SK-N-SH (cell line): Measurements from ENCODE around the gene GDAP2. TPM values are rescaled to one million over a fixed set of nuclear protein-coding genes. Genes with fewer than 3 reads are reported as not detected.
A peak's percentile ranks its signal among the peaks of the same experiment; 100 is the strongest.

Experiments
- CTCF ChIA-PET: fragments of 300-600, 350-600 bp; formaldehyde crosslinking; extraction: SDS; loops from one replicate; lab custom pipeline; 2021; lab: Yijun Ruan, JAX
- POLR2A ChIA-PET: fragments of 350-600 bp; sonication (Branson Sonifier 250); formaldehyde crosslinking; extraction: SDS; loops from one replicate; lab custom pipeline; 2020; ENCODE audit warnings: antibody characterized with exemption, inconsistent platforms; lab: Yijun Ruan, JAX
- DNase-seq: peaks from one replicate; pipeline ENCODE4 v3.0.0; 2012
- H2AFZ ChIP-seq: fragments of 200-600 bp; sonication (generic); 2 replicates; pipeline ENCODE4 v1.8.1; 2016; ENCODE audit warnings: antibody characterized with exemption, mild to moderate bottlenecking, low read depth
- H3F3A ChIP-seq: fragments of 200-600 bp; sonication (generic); replicated peaks from 2 replicates; pipeline ENCODE3; 2016; ENCODE audit warnings: antibody characterized with exemption, mild to moderate bottlenecking; ENCODE audit not compliant: insufficient read depth
- H3K27ac ChIP-seq, 2 experiments: fragments of 200-500 bp in 1 of 2; fragments of 200-600 bp in 1 of 2; sonication (Bioruptor generic) in 1 of 2; sonication (generic), shearing (Covaris generic) in 1 of 2; 2 replicates each; pipeline versions ENCODE4 v1.5.1 to v1.6.1; 2014 to 2016; ENCODE audit warnings: low read depth in 2 of 2, inconsistent platforms in 1 of 2, low read length in 1 of 2, mild to moderate bottlenecking in 1 of 2, mixed read lengths in 1 of 2
- H3K27me3 ChIP-seq: fragments of 200-600 bp; sonication (generic), shearing (Covaris generic); 2 replicates; pipeline ENCODE4 v1.6.1; 2016; ENCODE audit warnings: mixed run types; ENCODE audit not compliant: insufficient read depth
- H3K36me3 ChIP-seq, 2 experiments: fragments of 200-500 bp in 1 of 2; fragments of 200-600 bp in 1 of 2; sonication (Bioruptor generic) in 1 of 2; sonication (generic) in 1 of 2; replicated peaks in 1 of 2; 2 replicates each; pipeline versions ENCODE3 to v1.5.1; 2014 to 2016; ENCODE audit warnings: low read length in 1 of 2, mild to moderate bottlenecking in 1 of 2; ENCODE audit not compliant: insufficient read depth in 2 of 2, control insufficient read depth in 1 of 2
- H3K4me1 ChIP-seq, 2 experiments: fragments of 200-500 bp in 1 of 2; fragments of 200-600 bp in 1 of 2; sonication (Bioruptor generic) in 1 of 2; sonication (generic), shearing (Covaris generic) in 1 of 2; 2 replicates each; pipeline versions ENCODE4 v1.5.1 to v1.6.1; 2014 to 2016; ENCODE audit warnings: low read depth in 1 of 2, low read length in 1 of 2, mixed run types in 1 of 2; ENCODE audit not compliant: insufficient read depth in 2 of 2, control insufficient read depth in 1 of 2
- H3K4me2 ChIP-seq: fragments of 200-600 bp; sonication (generic), shearing (Covaris generic); 2 replicates; pipeline ENCODE4 v1.6.1; 2017; ENCODE audit warnings: mixed run types
- H3K4me3 ChIP-seq, 2 experiments: fragments of 200-500 bp in 1 of 2; fragments of 200-600 bp in 1 of 2; sonication (Bioruptor generic) in 1 of 2; sonication (generic), shearing (Covaris generic) in 1 of 2; 2 replicates each; pipeline versions ENCODE4 v1.5.1 to v1.8.1; 2014 to 2016; ENCODE audit warnings: low read depth in 2 of 2, inconsistent platforms in 1 of 2, low read length in 1 of 2, mild to moderate bottlenecking in 1 of 2, mixed read lengths in 1 of 2, moderate library complexity in 1 of 2
- H3K79me2 ChIP-seq: fragments of 200-600 bp; sonication (generic); 2 replicates; pipeline ENCODE4 v1.8.1; 2017; ENCODE audit warnings: mild to moderate bottlenecking; ENCODE audit not compliant: insufficient read depth
- H3K9ac ChIP-seq: fragments of 200-600 bp; sonication (generic); 2 replicates; pipeline ENCODE4 v1.6.1; 2017; ENCODE audit warnings: mixed run types
- H3K9me2 ChIP-seq: fragments of 200-600 bp; sonication (generic); 2 replicates; pipeline ENCODE4 v1.6.1; 2017; ENCODE audit warnings: mixed run types
- H3K9me3 ChIP-seq: fragments of 200-600 bp; sonication (generic); 2 replicates; pipeline ENCODE4 v1.6.1; 2017; ENCODE audit warnings: mixed run types, mild to moderate bottlenecking, moderate library complexity
- H4K20me1 ChIP-seq: fragments of 200-600 bp; sonication (generic); 2 replicates; pipeline ENCODE4 v1.6.1; 2017; ENCODE audit warnings: mild to moderate bottlenecking, mixed run types; ENCODE audit not compliant: insufficient read depth
- CHD2 ChIP-seq: fragments of 150-350 bp; IDR thresholded peaks from 2 replicates; pipeline ENCODE4 v1.6.1; 2018; ENCODE audit warnings: low read length; ENCODE audit not compliant: partially characterized antibody
- CTCF ChIP-seq: fragments of 200-600 bp; sonication (generic); IDR thresholded peaks from 2 replicates; pipeline ENCODE4 v1.6.1; 2017; ENCODE audit warnings: antibody characterized with exemption, mild to moderate bottlenecking, moderate library complexity
- ELF1 ChIP-seq: IDR thresholded peaks from 2 replicates; pipeline ENCODE4 v1.4.0; 2012
- EP300 ChIP-seq, 2 experiments: IDR thresholded peaks; 2 replicates each; pipeline versions ENCODE4 v1.4.0 to v1.6.1; 2012; ENCODE audit warnings: borderline replicate concordance in 1 of 2, low read depth in 1 of 2, low read length in 1 of 2
- EZH2phosphoT487 ChIP-seq: fragments of 200-600 bp; sonication (generic); IDR thresholded peaks from 2 replicates; pipeline ENCODE4 v1.6.1; 2017; ENCODE audit warnings: low read depth, mixed run types, mild to moderate bottlenecking, antibody characterized with exemption, moderate library complexity, borderline replicate concordance
- FOSL2 ChIP-seq: IDR thresholded peaks from 2 replicates; pipeline ENCODE4 v1.4.0; 2012; ENCODE audit warnings: low read depth, mild to moderate bottlenecking, moderate library complexity, borderline replicate concordance
- FOXJ3 ChIP-seq: sonication (generic); formaldehyde crosslinking; IDR thresholded peaks from 2 replicates; pipeline ENCODE4 v1.5.1; 2020; ENCODE audit warnings: mild to moderate bottlenecking, missing genetic modification reagents
- FOXM1 ChIP-seq: IDR thresholded peaks from 2 replicates; pipeline ENCODE4 v1.4.0; 2012; ENCODE audit warnings: low read depth, mild to moderate bottlenecking
- GABPA ChIP-seq: IDR thresholded peaks from 2 replicates; pipeline ENCODE4 v1.4.0; 2012; ENCODE audit warnings: low read depth, mild to moderate bottlenecking
- GATA2 ChIP-seq: sonication (generic); formaldehyde crosslinking; IDR thresholded peaks from 2 replicates; pipeline ENCODE4 v1.5.0; 2020; ENCODE audit warnings: mild to moderate bottlenecking, missing genetic modification reagents
- IRF3 ChIP-seq: fragments of 150-350 bp; IDR thresholded peaks from 2 replicates; pipeline ENCODE4 v1.6.1; 2016; ENCODE audit warnings: mild to moderate bottlenecking, low read depth, low read length
- JUND ChIP-seq: IDR thresholded peaks from 2 replicates; pipeline ENCODE4 v1.4.0; 2012
- MXI1 ChIP-seq: IDR thresholded peaks from 2 replicates; pipeline ENCODE4 v1.6.1; 2012; ENCODE audit warnings: mild to moderate bottlenecking, low read depth, low read length, improper control_type of control experiment
- NFIC ChIP-seq: IDR thresholded peaks from 2 replicates; pipeline ENCODE4 v1.4.0; 2012; ENCODE audit warnings: borderline replicate concordance
- NRF1 ChIP-seq: IDR thresholded peaks from 2 replicates; pipeline ENCODE4 v1.6.1; 2012; ENCODE audit warnings: low read depth, mild to moderate bottlenecking, low read length
- PBX3 ChIP-seq: IDR thresholded peaks from 2 replicates; pipeline ENCODE4; 2012
- POLR2AphosphoS5 ChIP-seq: IDR thresholded peaks from 2 replicates; pipeline ENCODE4 v1.6.1; 2012; ENCODE audit warnings: low read depth, low read length
- RCOR1 ChIP-seq: fragments of 150-350 bp; IDR thresholded peaks from 2 replicates; pipeline ENCODE4 v1.6.1; 2017; ENCODE audit warnings: antibody characterized with exemption, low read length
- RXRA ChIP-seq: IDR thresholded peaks from 2 replicates; pipeline ENCODE4 v1.4.0; 2012; ENCODE audit warnings: low read depth, mild to moderate bottlenecking, borderline replicate concordance
- TAF1 ChIP-seq: IDR thresholded peaks from 2 replicates; pipeline ENCODE4 v1.6.1; 2012; ENCODE audit warnings: low read depth, mild to moderate bottlenecking, low read length, moderate library complexity, borderline replicate concordance
- TCF12 ChIP-seq: IDR thresholded peaks from 2 replicates; pipeline ENCODE4 v1.4.0; 2012
- TEAD4 ChIP-seq: IDR thresholded peaks from 2 replicates; pipeline ENCODE4 v1.4.0; 2012; ENCODE audit warnings: mild to moderate bottlenecking, borderline replicate concordance; ENCODE audit not compliant: insufficient read depth
- USF2 ChIP-seq: fragments of 150-350 bp; IDR thresholded peaks from 2 replicates; pipeline ENCODE4 v1.6.1; 2017; ENCODE audit warnings: antibody characterized with exemption, low read length, low read depth, borderline replicate concordance
- WGBS: methylation state at CpG from one replicate; pipeline ENCODE4 v1.1.6; 2017; ENCODE audit warnings: low lambda C conversion rate; 5-methylcytosine and 5-hydroxymethylcytosine counted together
- polyA plus RNA-seq, 3 experiments: library from polyadenylated mRNA; depleted of rRNA; stranded (reverse); fragments of >200 nt; gene quantifications; 2 replicates each; pipeline ENCODE4 v1.2.3, GENCODE V29; 2012
- TF ChIP-seq, protein P1 (sequence below): IDR thresholded peaks from 2 replicates; pipeline ENCODE4 v1.6.1; 2012; ENCODE audit warnings: mild to moderate bottlenecking, low read depth, low read length, moderate library complexity

The GDAP2 gene
- polyA plus RNA-seq, 1 of the 3 experiments (the other 2 are of a cell fraction) = 5.6 TPM

GRCh38 chr1:117830222-117830621, 99.2 kb downstream of the GDAP2 start (continued):
- no peak for TF ChIP-seq TAF1
- TF ChIP-seq ELF1 = no peak
- TF ChIP-seq FOSL2 = no peak
- TF ChIP-seq TCF12 = no peak
- no peak for TF ChIP-seq NFIC

GRCh38 chr1:117828201-117828600, 101.2 kb downstream of the GDAP2 start:
- no peaks in the 10 kb centered on the region for H4K20me1 ChIP-seq
- peak overlapping the region; percentile 16 for H3K4me2 ChIP-seq
- ChIA-PET CTCF (interaction anchor here (1.1 kb wide), 1 partner anchor 315 kb away, joined by 3 read pairs; no protein-coding TSS in a partner anchor), POLR2A (no interaction called here)
- H3K9me2 ChIP-seq = no peaks in the 10 kb centered on the region
- 27% methylated on average over 2 of the region's 4 CpGs for WGBS
- H3K79me2 ChIP-seq = no peaks in the 10 kb centered on the region
- H3K9me3 ChIP-seq = no peaks in the 10 kb centered on the region
- no peak overlapping the region for H3K4me3 ChIP-seq
- H3K27ac ChIP-seq = peak overlapping the region; percentile 73 to 98
- no peaks in the 10 kb centered on the region for H3K27me3 ChIP-seq
- H3K36me3 ChIP-seq = no peaks in the 10 kb centered on the region
- H3K4me1 ChIP-seq = peaks cover 24 to 39% of the 10 kb centered on the region in 2 experiments
- DNase-seq = peak; percentile 38
- H3F3A ChIP-seq = peaks cover 42% of the 10 kb centered on the region
- no peak overlapping the region; the same call in 1 of the 2 replicates for H2AFZ ChIP-seq
- 0 out of 2 replicates have a peak overlapping the region, but pooled peaks have one; percentile 43 for H3K9ac ChIP-seq
- TF ChIP-seq POLR2AphosphoS5 (no peak), IRF3 (no peak), RXRA (no peak), ELF1 (no peak), EZH2phosphoT487 (no peak), EP300 (IDR thresholded peaks at IDR 0.05; ENCODE audit: borderline replicate concordance in 1 of 2, low read depth in 1 of 2, low read length in 1 of 2) (no peak), GABPA (no peak), JUND (no peak), CTCF (0 out of 2 replicates have a peak, but pooled peaks have one; percentile 6), PBX3 (no peak), FOXM1 (no peak), MXI1 (no peak), TCF12 (peak; percentile 19; the same call in 1 of the 2 replicates), FOSL2 (no peak), USF2 (no peak), GATA2 (CRISPR knock-in tag) (0 out of 2 replicates have a peak, but pooled peaks have one; percentile 18), NFIC (no peak), CHD2 (no peak), NRF1 (no peak), RCOR1 (no peak), FOXJ3 (CRISPR knock-in tag) (peak; percentile 36; the same call in 1 of the 2 replicates), TEAD4 (no peak)
- TF ChIP-seq, protein P1, sequence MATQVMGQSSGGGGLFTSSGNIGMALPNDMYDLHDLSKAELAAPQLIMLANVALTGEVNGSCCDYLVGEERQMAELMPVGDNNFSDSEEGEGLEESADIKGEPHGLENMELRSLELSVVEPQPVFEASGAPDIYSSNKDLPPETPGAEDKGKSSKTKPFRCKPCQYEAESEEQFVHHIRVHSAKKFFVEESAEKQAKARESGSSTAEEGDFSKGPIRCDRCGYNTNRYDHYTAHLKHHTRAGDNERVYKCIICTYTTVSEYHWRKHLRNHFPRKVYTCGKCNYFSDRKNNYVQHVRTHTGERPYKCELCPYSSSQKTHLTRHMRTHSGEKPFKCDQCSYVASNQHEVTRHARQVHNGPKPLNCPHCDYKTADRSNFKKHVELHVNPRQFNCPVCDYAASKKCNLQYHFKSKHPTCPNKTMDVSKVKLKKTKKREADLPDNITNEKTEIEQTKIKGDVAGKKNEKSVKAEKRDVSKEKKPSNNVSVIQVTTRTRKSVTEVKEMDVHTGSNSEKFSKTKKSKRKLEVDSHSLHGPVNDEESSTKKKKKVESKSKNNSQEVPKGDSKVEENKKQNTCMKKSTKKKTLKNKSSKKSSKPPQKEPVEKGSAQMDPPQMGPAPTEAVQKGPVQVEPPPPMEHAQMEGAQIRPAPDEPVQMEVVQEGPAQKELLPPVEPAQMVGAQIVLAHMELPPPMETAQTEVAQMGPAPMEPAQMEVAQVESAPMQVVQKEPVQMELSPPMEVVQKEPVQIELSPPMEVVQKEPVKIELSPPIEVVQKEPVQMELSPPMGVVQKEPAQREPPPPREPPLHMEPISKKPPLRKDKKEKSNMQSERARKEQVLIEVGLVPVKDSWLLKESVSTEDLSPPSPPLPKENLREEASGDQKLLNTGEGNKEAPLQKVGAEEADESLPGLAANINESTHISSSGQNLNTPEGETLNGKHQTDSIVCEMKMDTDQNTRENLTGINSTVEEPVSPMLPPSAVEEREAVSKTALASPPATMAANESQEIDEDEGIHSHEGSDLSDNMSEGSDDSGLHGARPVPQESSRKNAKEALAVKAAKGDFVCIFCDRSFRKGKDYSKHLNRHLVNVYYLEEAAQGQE = no peak
